ENCODE data around the gene RFX3. TPM values are rescaled to one million over a fixed set of nuclear protein-coding genes. Genes with fewer than 3 reads are reported as not detected.

Gene RFX3
- total RNA-seq, 1 experiment from 2014 or later, result 9.9 TPM

- H3K9me3 Mint-ChIP-seq, result no peaks in the 10 kb centered on the region
- H4K5ac ChIP-seq (ENCODE audit: insufficient read length, low read depth, low read length), result no peak overlapping the region
- no peak overlapping the region for H3K4me3 Mint-ChIP-seq
- H2BK20ac ChIP-seq (ENCODE audit: low read depth, low read length, poor library complexity, severe bottlenecking), result no peak overlapping the region
- no peaks in the 10 kb centered on the region for H3K27me3 Mint-ChIP-seq (ENCODE audit: low read depth)
- no peak overlapping the region for H3K14ac ChIP-seq (ENCODE audit: insufficient read depth, low read length)
- H2AK5ac ChIP-seq (ENCODE audit: insufficient read length, low read length), result no peak overlapping the region
- no peak overlapping the region for H2AFZ ChIP-seq (ENCODE audit: low read length)
- TF ChIP-seq CTCF (conservative IDR thresholded peaks at IDR 0.05), result no peak
- H3K9me3 ChIP-seq (ENCODE audit: control insufficient read depth, low read depth, low read length), result no peaks in the 10 kb centered on the region
- no peak overlapping the region for H3K9ac ChIP-seq (ENCODE audit: extremely low read depth, insufficient read length, low read length)
- peaks cover 16 to 17% of the 10 kb centered on the region in 2 experiments for H3K4me1 Mint-ChIP-seq
- H2BK120ac ChIP-seq (ENCODE audit: low read depth, low read length, poor library complexity, severe bottlenecking), result no peak overlapping the region
- no peaks in the 10 kb centered on the region for H3K79me1 ChIP-seq (ENCODE audit: insufficient read depth, low read depth, low read length, poor library complexity, severe bottlenecking)
- H3K23ac ChIP-seq (ENCODE audit: insufficient read length, low read depth, low read length), result no peak overlapping the region
- no peak overlapping the region for H2BK5ac ChIP-seq (ENCODE audit: insufficient read length, low read length)
- no peak overlapping the region for H3T11ph ChIP-seq (ENCODE audit: low read length)
- H3K36me3 Mint-ChIP-seq (ENCODE audit: insufficient read depth in 1 of 3, low read depth in 3 of 3), result peaks cover 2 to 6% (median 3%) of the 10 kb centered on the region in 3 experiments; a peak in 4 of 7 replicates
- no peaks in the 10 kb centered on the region for H3K23me2 ChIP-seq (ENCODE audit: insufficient read length, low read depth, low read length, poor library complexity, severe bottlenecking)
- H3K18ac ChIP-seq (ENCODE audit: insufficient read length, low read depth, low read length), result no peak overlapping the region
- H3K79me2 ChIP-seq (ENCODE audit: insufficient read depth, low read length), result no peaks in the 10 kb centered on the region
- no peak overlapping the region for H3K27ac Mint-ChIP-seq
- H3K27me3 ChIP-seq (ENCODE audit: insufficient read depth, low read length), result no peaks in the 10 kb centered on the region
- no peak overlapping the region for H3K56ac ChIP-seq (ENCODE audit: insufficient read length, low read depth, low read length)
- H4K20me1 ChIP-seq (ENCODE audit: control insufficient read depth, insufficient read depth, insufficient read length), result no peaks in the 10 kb centered on the region
- H4K91ac ChIP-seq (ENCODE audit: insufficient read length, low read depth, low read length), result no peak overlapping the region
- no peak for DNase-seq
- H3K4me1 ChIP-seq (ENCODE audit: insufficient read depth, low read length), result peaks cover 2% of the 10 kb centered on the region; the same call in 1 of the 2 replicates
- H4K8ac ChIP-seq (replicated peaks; ENCODE audit: insufficient read length, low read depth, low read length), result no peak overlapping the region
- H2BK15ac ChIP-seq (ENCODE audit: low read depth, low read length), result no peak overlapping the region
- no peak overlapping the region for H3K4me2 ChIP-seq (ENCODE audit: insufficient read depth, insufficient read length, low read length)
- no peak overlapping the region for H3K4ac ChIP-seq (ENCODE audit: low read depth, low read length)
- H3K27ac ChIP-seq (ENCODE audit: insufficient read length, low read depth, low read length), result no peak overlapping the region
- WGBS (ENCODE audit: extremely low coverage, insufficient read length, low lambda C conversion rate), result no CpG with 5 or more reads among the region's 5 CpGs
- H2BK12ac ChIP-seq (ENCODE audit: insufficient read length, low read depth, low read length), result no peak overlapping the region
Measured at GRCh38 chr9:3261484-3261883, 264.3 kb downstream of the RFX3 start.

Data from H9 (cell line).